Stimulated activated CD8-positive, alpha-beta memory T cell treated with anti-CD3 and anti-CD28 coated beads, Interleukin-15, amount 100 ng/mL, for 48 hours (primary cell): Measurements from ENCODE around the gene CASTOR1.

ENCODE experiments used
- DNase-seq, 2 donors: peaks; one replicate each; pipeline ENCODE4 v3.0.0-alpha.2; 2020; ENCODE audit warnings: low read depth in 2 of 2

Gene CASTOR1

GRCh38 chr22:30299322-30299721 lies 10.0 kb upstream of the CASTOR1 start:
- DNase-seq, result no peak

- no peak for DNase-seq
These were observed 8.8 kb upstream of the CASTOR1 start for GRCh38 chr22:30297991-30298701.

GRCh38 chr22:30297276-30297990 lies 8.1 kb upstream of the CASTOR1 start:
- DNase-seq, result no peak

GRCh38 chr22:30296833-30297232 lies 7.5 kb upstream of the CASTOR1 start:
- DNase-seq, result no peak

GRCh38 chr22:30296324-30296723 lies 7.0 kb upstream of the CASTOR1 start:
- no peak for DNase-seq

GRCh38 chr22:30295576-30295975 lies 6.3 kb upstream of the CASTOR1 start:
- no peak for DNase-seq

GRCh38 chr22:30294830-30295229 lies 5.5 kb upstream of the CASTOR1 start:
- DNase-seq, result no peak

GRCh38 chr22:30294066-30294465 lies 4.8 kb upstream of the CASTOR1 start:
- no peak for DNase-seq

GRCh38 chr22:30293026-30293425 lies 3.7 kb upstream of the CASTOR1 start:
- no peak for DNase-seq

GRCh38 chr22:30292069-30292970 lies 3.0 kb upstream of the CASTOR1 start:
- DNase-seq, result no peak

- no peak for DNase-seq
These were observed 2.0 kb upstream of the CASTOR1 start for GRCh38 chr22:30291058-30291892.

- DNase-seq, result no peak
These were observed 1.2 kb upstream of the CASTOR1 start for GRCh38 chr22:30290342-30291057.

GRCh38 chr22:30289980-30290313 lies 642 bp upstream of the CASTOR1 start:
- DNase-seq, result no peak

GRCh38 chr22:30288419-30289140 lies 725 bp downstream of the CASTOR1 start:
- DNase-seq, result no peak

GRCh38 chr22:30287648-30288418 lies 1.5 kb downstream of the CASTOR1 start:
- peak; percentile 66 to 76 for DNase-seq

- DNase-seq, result peak; percentile 69 to 74
These were observed 2.3 kb downstream of the CASTOR1 start for GRCh38 chr22:30286813-30287647.

- no peak for DNase-seq
These were observed 3.0 kb downstream of the CASTOR1 start for GRCh38 chr22:30286331-30286730.

GRCh38 chr22:30285846-30286200 lies 3.5 kb downstream of the CASTOR1 start:
- DNase-seq, result no peak
